Epithelial cell of esophagus (primary cell): ENCODE data around the gene SNRPA.
"Not testable (repeated sequence)": the region's sequence is repeated elsewhere in the genome, so short reads cannot be mapped to it uniquely, and the experiment has no call there.

Source experiments
- DNase-seq: peaks from one replicate; pipeline ENCODE4 v3.0.0; 2010; ENCODE audit warnings: low read depth
- H3K4me3 ChIP-seq: 2 replicates; pipeline ENCODE4 v1.5.1; 2011; ENCODE audit warnings: mild to moderate bottlenecking, low read length, control low read depth
- TF ChIP-seq, protein P1 (sequence below): IDR thresholded peaks from 2 replicates; pipeline ENCODE4 v1.5.1; 2011; ENCODE audit warnings: low read depth, mild to moderate bottlenecking, low read length, control low read depth, inconsistent platforms; ENCODE audit not compliant: insufficient read depth; ENCODE audit errors: missing control alignments

Gene SNRPA

DNA sequence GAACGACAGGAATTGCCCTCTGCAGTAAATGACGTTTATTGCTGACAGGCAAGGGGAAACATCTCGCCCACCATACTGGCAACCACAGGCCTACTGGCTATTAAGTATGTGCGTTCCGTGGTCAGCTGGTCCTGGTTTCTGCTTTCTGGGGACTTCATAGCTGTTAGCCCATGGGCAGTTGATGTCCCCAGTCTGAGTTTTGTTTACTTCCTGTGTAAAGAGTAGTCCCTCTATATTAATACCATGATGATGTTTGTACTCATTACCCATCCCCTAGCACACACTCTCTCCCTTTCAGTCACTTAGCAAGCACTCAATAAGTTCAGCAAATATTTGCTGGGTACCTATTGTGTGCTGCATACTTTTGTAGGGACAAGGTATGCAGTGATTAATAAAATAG, 17.9 kb downstream of the SNRPA start:
- TF ChIP-seq, protein P1, sequence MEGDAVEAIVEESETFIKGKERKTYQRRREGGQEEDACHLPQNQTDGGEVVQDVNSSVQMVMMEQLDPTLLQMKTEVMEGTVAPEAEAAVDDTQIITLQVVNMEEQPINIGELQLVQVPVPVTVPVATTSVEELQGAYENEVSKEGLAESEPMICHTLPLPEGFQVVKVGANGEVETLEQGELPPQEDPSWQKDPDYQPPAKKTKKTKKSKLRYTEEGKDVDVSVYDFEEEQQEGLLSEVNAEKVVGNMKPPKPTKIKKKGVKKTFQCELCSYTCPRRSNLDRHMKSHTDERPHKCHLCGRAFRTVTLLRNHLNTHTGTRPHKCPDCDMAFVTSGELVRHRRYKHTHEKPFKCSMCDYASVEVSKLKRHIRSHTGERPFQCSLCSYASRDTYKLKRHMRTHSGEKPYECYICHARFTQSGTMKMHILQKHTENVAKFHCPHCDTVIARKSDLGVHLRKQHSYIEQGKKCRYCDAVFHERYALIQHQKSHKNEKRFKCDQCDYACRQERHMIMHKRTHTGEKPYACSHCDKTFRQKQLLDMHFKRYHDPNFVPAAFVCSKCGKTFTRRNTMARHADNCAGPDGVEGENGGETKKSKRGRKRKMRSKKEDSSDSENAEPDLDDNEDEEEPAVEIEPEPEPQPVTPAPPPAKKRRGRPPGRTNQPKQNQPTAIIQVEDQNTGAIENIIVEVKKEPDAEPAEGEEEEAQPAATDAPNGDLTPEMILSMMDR, result no peak
- DNase-seq, result no peak
- H3K4me3 ChIP-seq, result no peak overlapping the region

DNA sequence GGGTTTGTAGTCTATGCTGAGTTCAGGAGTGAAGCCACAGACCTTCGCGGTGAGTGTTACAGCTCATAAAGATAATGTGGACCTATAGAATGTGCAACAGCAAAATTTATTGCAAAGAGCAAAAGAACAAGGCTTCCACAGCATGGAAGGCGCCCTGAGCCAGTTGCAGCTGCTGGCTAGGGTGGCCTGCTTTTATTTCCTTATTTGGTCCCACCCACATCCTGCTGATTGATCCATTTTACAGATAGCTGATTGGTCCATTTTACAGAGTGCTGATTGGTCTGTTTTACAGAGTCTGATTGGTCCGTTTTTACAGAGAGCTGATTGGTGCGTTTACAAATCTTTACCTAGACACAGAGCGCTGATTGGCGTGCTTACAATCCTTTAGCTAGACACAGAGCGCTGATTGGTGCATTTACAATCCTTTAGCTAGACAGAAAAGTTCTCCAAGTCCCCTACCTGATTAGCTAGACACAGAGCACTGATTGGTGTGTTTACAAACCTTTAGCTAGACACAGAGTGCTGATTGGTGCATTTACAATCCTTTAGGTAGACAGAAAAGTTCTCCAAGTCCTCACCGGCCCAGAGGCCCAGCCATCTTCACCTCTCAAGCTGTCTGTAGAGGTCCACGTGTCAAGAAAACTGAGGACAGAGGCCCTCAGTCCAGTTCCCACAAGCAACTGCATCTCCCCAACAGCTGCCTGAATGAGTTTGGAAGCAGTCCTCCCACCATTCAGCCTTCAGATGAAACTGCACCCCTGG, 20.3 kb downstream of the SNRPA start:
- not testable (repeated sequence) for H3K4me3 ChIP-seq, DNase-seq

DNA sequence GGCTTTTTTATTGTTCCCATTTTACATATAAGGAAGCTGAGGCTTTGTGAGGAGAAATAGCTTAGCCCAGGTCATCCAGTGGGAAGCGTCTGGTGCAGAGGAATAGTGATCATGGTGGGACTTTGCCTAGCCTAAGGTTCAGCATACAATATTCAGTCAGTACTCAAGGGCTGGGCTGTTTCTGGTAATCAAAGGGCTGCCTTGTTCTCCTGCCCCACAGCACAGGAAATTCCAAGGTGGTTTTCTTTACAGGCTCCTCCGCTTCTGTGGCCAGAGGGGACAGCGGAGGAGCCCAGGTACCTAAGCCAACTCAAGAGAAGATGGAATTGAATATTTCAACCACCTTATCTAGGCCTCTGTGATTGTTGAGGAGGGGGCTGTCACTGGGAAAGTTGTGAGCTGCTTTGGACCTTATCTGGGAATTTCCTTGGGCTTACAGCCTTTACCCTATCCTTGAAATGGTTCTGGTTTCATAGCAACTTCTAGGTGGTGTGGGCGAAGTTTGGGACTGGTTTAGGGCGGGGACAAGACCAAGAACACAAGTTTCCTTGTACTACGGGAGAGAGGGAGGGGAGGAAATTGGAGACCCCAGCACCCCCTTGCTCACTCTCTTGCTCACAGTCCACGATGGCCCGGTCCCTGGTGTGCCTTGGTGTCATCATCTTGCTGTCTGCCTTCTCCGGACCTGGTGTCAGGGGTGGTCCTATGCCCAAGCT, 24.1 kb downstream of the SNRPA start, which contains the start of gene MIA:
MIA (plus strand) TSS at position 606 of the 716 bp plus-strand sequence; CDS start at position 628, 22 bp downstream.
- H3K4me3 ChIP-seq, result no peak within 1 kb of the TSS
- DNase-seq, result peak; percentile 18
- TF ChIP-seq, protein P1, result no peak

DNA sequence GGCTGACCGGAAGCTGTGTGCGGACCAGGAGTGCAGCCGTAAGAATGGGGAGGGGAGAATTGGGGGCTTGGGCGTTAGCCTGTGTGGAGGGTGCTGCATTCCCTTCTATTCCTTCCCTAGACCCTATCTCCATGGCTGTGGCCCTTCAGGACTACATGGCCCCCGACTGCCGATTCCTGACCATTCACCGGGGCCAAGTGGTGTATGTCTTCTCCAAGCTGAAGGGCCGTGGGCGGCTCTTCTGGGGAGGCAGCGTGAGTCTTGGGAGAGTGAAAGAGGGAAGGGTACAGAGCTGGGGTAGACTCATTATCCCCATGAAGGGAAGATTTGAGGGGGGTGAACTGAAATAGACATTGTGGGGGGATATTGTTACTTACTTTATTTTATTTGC, 24.6 kb downstream of the SNRPA start:
- no peak for DNase-seq
- TF ChIP-seq, protein P1, result no peak
- no peak overlapping the region for H3K4me3 ChIP-seq

DNA sequence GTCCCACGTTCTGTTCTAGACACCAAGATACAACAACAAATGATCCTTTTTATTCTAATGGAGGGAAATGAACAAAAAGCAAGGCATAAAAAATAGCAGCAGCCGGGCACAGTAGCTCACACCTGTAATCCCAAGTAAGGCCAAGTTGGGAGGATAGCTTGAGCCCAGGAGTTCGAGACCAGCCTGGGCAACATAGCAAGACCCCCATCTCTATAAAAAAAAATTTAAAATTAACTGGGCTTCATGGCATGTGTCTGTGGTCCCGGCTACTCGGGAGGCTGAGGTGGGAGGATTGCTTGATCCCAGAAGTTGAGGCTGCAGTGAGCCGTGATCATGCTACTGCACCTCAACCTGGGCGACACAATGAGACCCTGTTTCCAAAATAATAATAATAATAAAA, 25.4 kb downstream of the SNRPA start:
- DNase-seq, result no peak
- TF ChIP-seq, protein P1, result no peak
- no peak overlapping the region for H3K4me3 ChIP-seq

DNA sequence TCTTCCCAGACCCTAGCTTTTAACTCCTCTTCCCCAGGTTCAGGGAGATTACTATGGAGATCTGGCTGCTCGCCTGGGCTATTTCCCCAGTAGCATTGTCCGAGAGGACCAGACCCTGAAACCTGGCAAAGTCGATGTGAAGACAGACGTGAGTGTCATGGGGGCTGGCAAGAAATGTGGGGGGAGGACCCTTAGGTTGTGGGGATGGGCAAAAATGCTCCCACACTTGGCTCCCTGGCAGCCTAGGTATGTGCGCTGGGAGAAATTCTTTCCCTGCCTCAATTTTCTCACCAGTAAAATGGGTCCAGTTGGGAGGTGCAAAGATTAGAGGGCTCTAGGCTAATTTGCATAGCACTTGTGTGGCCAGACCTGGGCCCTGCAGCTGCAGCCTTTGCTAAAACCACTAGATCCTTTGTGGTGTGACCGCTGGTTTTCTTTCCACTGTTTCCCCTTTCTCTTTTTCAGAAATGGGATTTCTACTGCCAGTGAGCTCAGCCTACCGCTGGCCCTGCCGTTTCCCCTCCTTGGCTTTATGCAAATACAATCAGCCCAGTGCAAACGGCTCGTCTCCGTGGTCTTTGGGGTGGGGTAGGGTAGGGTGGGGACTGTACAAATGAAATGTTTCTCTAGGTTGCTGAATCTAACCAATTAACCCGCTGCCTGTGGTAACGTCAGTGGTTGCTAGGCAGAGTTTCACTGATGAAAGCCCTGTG, 26.1 kb downstream of the SNRPA start:
- TF ChIP-seq, protein P1, result no peak
- peak overlapping the region; percentile 74 for H3K4me3 ChIP-seq
- peak; percentile 90 for DNase-seq

DNA sequence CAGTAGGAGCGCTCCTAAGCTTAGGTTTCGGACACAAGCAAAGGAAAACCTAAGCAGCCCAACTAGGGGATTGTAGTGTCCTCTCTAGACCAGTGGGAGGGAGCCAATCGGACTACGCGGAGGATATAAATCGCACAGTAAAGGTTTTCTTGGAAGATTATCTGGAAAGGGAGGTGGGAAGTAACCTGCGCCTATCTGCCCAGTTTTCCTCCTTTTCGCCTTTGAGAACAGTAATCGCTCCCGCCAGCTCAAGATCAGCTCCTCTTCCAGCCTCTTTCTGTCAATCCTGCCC, 26.6 kb downstream of the SNRPA start:
- TF ChIP-seq, protein P1, result no peak
- H3K4me3 ChIP-seq, result peak overlapping the region; percentile 74
- DNase-seq, result no peak
